RWPE1 (cell line): ENCODE measurements around the gene RARA.
A peak's percentile ranks its signal among the peaks of the same experiment; 100 is the strongest.

Experiments used
- CTCF ChIA-PET: fragments of 350-600 bp; sonication (Branson Sonifier 250); formaldehyde crosslinking; extraction: SDS; loops from one replicate; lab custom pipeline; 2021; lab: Yijun Ruan, JAX
- POLR2A ChIA-PET: fragments of 400-600 bp; formaldehyde crosslinking; extraction: SDS; loops from one replicate; lab custom pipeline; 2020; ENCODE audit warnings: antibody characterized with exemption; ENCODE audit not compliant: low non-redundant PET; lab: Yijun Ruan, JAX
- DNase-seq: peaks from one replicate; pipeline ENCODE4 v3.0.0; 2012; ENCODE audit warnings: low spot score
- H3K27ac ChIP-seq: fragments of 450-650 bp; 2 replicates; pipeline ENCODE4 v1.5.1; 2017
- TF ChIP-seq, protein P1 (sequence below): fragments of 450-650 bp; conservative IDR thresholded peaks from 2 replicates; pipeline ENCODE4 v1.5.1; 2017; ENCODE audit warnings: low read depth, mild to moderate bottlenecking

RARA gene

DNA sequence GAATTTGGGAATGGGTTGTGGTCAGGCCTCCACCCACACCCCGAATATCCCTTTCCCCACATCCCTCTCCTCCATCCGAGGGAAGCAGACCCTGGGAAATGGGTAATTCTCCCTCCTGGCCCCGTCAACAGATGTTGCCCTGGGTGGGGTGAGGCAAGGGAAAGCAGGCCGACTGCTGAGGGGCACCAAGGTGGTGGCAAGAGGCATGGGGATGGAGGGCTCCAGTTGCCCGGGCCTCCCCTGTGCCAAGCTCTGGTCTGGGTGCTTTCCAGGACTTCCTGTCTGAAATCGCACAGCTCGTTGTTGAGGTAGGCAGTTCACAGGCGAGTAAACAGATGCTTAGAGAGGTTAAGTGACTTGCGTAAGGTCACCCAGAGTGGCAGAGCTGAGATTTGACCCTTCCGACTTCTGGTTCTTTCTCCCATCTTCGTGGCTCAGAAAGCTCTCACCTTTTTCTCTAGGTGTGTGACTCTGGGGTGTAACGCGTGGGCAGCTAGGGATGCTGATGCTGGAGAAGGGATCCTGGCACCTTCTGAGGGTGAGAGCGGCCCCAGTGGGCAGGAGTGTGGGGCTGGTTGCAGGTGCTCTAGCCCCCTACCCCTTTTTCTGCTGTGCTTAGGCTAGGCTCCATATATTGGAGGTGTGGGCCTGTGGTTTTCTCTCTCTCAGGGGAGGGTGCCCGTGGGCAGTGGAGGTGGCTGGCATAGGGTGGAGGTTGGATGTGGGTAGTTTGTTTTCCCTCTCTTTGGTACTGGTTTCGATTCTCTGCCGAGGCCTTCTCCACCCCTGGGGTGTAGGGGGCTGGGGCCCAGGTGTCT lies 17.2 kb downstream of the RARA start:
- POLR2A ChIA-PET, result no interaction called here
- CTCF ChIA-PET, result interaction anchor here (1.1 kb wide), 2 partner anchors 9 to 15 kb away, joined by 3 to 6 read pairs; no protein-coding TSS in a partner anchor
- peak overlapping the region; percentile 99 for H3K27ac ChIP-seq
- TF ChIP-seq, protein P1, sequence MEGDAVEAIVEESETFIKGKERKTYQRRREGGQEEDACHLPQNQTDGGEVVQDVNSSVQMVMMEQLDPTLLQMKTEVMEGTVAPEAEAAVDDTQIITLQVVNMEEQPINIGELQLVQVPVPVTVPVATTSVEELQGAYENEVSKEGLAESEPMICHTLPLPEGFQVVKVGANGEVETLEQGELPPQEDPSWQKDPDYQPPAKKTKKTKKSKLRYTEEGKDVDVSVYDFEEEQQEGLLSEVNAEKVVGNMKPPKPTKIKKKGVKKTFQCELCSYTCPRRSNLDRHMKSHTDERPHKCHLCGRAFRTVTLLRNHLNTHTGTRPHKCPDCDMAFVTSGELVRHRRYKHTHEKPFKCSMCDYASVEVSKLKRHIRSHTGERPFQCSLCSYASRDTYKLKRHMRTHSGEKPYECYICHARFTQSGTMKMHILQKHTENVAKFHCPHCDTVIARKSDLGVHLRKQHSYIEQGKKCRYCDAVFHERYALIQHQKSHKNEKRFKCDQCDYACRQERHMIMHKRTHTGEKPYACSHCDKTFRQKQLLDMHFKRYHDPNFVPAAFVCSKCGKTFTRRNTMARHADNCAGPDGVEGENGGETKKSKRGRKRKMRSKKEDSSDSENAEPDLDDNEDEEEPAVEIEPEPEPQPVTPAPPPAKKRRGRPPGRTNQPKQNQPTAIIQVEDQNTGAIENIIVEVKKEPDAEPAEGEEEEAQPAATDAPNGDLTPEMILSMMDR, result no peak
- no peak for DNase-seq

DNA sequence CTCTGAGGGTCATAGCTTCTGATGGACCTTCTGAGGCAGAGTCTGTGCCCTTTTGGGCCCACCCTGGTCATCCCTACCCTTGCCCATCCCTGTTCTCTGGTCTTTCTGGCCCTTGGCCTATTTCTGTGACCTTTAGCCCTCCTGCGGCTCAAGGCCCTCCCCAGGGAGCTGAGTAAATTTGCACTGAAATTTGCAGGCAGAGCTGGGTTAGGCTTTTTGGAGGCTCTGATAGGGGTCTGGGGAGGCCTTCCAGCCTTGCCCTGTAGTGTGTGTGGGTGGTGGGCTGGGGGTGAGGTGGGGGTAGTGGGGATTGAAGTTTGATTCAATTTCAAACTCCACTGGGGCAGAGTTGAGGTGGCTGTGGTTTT lies 17.8 kb downstream of the RARA start:
- POLR2A ChIA-PET, result no interaction called here
- DNase-seq, result no peak
- H3K27ac ChIP-seq, result peak overlapping the region; percentile 99
- TF ChIP-seq, protein P1, result no peak
- CTCF ChIA-PET, result interaction anchor here (1.1 kb wide), 1 partner anchor 9 kb away, joined by 6 read pairs; no protein-coding TSS in a partner anchor

DNA sequence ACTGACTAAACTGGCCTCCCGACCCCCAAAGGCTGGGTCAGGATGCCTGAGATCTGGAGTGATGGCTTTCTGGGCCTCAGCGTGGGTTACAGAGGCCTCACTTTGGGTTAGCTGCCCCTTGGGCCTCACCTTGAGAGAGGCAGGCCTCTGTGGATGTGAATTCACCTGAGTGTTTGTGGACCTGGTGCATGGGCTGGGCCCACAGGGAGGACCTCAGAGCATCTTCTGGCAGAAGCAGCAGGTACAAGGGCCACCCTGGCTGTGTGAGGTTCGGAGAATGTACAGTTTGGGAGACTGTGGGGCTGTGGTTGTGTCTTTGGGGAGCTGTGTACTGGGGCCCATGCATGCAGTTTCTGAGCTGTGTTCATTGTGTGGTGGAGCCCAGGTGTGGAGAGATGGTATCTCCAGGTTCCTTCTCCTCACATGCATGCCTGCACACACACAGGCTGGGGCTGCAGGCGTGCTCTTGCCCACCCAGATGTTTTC lies 18.3 kb downstream of the RARA start:
- H3K27ac ChIP-seq, result peak overlapping the region; percentile 99
- POLR2A ChIA-PET, result no interaction called here
- CTCF ChIA-PET, result interaction anchor here (0.6 to 1.0 kb wide), 3 partner anchors 9 to 216 kb away, joined by 3 to 10 read pairs (median 3); no protein-coding TSS in a partner anchor

DNA sequence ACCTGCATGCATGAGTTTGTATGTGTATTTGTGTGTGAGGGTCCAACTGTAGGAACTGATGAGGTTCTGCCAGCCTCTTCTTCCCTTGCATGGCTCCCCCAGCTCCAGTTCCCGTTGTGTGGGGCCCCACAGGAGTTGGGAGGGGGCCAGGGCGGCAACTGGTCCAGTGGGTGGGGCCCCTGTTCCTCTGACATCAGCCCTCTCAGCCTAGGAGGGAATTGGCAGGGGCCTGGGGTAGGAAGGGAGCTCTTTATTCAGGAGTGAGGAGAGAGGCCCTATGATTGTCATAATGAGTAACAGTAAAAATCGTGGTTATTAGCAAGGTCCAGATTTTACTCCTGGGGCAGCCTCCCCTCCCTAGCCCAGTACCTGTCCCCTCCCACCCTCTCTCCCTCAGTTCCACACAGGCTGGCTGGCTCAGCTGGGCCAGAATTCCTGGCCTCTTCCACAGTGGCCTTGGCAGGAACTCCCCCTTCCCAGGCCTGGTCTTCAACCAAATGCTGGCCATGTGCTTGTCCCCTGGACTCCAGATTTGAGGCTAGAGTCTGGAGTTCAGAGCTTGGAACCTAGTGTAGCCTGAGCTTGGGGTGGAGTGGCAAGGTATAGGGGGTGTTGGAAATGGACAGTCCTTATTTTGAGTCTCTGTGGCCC lies 18.9 kb downstream of the RARA start:
- H3K27ac ChIP-seq, result peak overlapping the region; percentile 99
- CTCF ChIA-PET, result interaction anchor here (0.6 to 1.0 kb wide), 3 partner anchors 10 to 215 kb away, joined by 3 to 10 read pairs (median 3); no protein-coding TSS in a partner anchor
- POLR2A ChIA-PET, result no interaction called here
- TF ChIP-seq, protein P1, result no peak
- DNase-seq, result no peak

More for the DNA sequence above, 18.3 kb downstream of the RARA start:
- TF ChIP-seq, protein P1, result no peak
- no peak for DNase-seq

DNA sequence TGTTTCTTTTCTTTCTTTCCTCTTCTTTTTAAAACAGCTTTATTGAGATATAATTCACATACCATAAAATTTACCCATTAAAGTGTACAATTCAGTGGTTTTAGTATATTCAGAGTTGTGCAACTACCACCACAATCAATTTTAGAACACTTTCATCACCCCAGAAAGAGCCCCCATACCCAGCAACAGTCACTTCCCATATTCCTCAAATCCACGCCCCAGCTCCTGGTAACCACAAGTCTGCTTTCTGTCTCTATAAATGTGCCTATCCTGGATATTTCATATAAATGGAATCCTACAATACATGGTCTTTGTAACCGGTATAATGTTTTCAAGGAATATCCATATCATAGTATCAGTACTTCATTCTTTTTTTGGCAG lies 19.4 kb downstream of the RARA start:
- no peak for DNase-seq
- TF ChIP-seq, protein P1, result no peak
- ChIA-PET CTCF (interaction anchor here (0.6 to 1.0 kb wide), 3 partner anchors 11 to 735 kb away, joined by 3 to 10 read pairs (median 4); no protein-coding TSS in a partner anchor), POLR2A (no interaction called here)
- H3K27ac ChIP-seq, result peak overlapping the region; percentile 99
